Activated CD8-positive, alpha-beta memory T cell treated with anti-CD3 and anti-CD28 coated beads, Interleukin-2, amount 50 U/mL, for 24 hours (primary cell): ENCODE results near the gene TSC2.

Source experiments
- DNase-seq: peaks from one replicate; pipeline ENCODE4 v3.0.0-alpha.2; 2020; ENCODE audit errors: extremely low read depth

The TSC2 gene

DNA sequence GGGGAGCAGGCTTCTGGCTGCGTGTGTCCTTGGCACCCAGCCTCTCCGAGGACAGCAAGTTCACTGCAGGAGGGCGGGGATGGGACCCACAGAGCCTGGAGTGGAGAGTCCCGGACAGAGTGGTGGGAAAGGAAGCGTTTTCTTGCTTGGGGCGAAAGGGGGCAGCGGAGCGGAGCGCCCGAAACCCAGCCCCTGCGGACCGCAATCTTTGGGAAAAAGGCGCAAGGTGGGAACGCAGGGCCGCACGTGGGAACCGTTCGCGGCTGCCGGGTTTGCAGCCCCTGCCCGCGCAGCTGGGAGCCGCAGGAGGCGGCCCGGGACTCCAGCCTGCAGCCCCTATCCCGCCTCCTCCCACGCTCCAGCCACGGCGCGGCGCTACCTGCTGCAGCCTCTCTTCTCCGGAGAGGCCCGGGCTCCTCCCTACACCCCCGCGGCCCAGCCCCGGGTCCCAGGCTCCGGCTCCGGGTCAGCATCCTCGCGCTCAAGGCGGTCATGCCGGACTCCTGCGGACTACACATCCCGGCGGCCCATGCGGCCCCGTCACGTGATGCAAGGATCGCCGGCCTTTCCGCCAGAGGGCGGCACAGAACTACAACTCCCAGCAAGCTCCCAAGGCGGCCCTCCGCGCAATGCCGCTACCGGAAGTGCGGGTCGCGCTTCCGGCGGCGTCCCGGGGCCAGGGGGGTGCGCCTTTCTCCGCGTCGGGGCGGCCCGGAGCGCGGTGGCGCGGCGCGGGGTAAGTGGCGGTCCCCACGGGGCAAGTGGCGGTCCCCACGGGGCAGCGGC, at the start of gene TSC2, which contains the start of gene NTHL1:
TSS of gene TSC2 (plus strand) at position 656 of the 786 bp plus-strand sequence. CDS start 631 bp downstream, outside the sequence.
TSS of gene NTHL1 (minus strand) at position 505 of the 786 bp plus-strand sequence. CDS start at position 494, 11 bp downstream.
- DNase-seq, result peak; percentile 87

DNA sequence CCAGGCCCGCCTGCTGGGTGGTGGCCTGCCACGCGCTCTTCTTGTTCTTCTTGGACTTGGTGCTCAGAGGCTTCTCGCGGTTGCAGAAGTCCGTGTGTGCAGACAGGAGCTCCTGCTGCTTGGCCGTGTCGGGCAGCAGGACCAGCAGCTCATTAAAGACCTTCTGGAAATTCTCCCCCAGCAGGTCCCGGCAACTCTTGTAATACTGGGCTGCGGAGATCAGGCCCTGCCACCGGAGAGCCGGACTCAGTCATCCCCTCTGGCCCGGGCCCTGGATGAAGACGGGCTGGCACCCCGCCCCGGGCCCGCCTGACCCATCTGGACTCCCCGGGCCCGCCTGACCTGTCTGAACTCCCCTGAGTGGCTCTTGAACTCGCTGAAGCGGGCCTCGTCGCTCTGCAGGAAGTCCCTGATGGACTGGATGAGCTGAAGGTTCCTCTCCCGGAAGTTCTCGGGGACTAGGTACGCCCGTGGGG, 49.4 kb upstream of the TSC2 start:
- DNase-seq, result no peak

DNA sequence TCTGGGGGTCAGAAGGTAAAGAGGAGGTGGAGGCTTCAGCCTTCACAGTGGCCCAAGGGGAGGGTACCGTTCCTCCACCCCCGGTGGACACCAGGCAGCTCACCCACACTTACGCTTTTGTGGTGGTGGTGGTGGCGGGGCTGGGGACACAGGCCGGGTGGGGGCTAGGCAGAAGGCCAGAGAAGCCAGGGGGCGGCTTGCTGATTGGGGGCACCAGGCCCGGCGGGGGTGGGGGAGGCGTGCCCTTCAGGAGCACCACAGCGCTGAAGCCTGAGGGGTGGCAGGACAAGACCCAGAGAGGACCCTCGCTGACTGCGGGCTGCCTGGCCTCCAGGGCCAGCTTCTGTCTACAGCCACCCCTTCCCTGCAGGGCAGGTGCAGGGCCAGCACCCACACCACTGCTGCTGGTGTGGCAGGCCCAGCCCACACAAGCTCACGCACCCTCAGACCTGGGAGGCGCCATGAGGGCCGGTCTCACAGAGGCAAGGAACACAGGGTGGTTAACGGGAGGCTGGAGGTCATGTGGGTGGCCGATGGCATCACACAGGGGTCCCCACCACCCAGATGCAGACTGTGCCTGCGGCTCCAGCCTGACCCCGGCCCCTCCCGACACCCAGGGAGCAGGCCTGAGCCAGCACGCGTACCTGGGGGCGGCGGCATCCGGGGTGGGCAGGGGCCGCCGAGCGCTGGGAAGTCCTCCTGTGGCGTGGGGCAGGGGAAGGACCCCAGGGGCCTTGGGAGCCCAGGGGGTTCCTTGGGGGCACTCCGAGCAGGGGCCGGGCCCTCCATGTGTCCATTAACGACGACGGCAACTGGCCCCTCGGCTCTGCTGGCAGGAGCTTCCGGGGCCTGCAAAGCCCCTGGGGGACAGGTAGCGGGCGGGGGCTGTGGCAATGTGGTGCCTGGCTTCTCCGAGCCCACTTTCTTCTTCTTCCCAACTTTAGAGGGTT, 48.7 kb upstream of the TSC2 start:
- DNase-seq, result no peak

DNA sequence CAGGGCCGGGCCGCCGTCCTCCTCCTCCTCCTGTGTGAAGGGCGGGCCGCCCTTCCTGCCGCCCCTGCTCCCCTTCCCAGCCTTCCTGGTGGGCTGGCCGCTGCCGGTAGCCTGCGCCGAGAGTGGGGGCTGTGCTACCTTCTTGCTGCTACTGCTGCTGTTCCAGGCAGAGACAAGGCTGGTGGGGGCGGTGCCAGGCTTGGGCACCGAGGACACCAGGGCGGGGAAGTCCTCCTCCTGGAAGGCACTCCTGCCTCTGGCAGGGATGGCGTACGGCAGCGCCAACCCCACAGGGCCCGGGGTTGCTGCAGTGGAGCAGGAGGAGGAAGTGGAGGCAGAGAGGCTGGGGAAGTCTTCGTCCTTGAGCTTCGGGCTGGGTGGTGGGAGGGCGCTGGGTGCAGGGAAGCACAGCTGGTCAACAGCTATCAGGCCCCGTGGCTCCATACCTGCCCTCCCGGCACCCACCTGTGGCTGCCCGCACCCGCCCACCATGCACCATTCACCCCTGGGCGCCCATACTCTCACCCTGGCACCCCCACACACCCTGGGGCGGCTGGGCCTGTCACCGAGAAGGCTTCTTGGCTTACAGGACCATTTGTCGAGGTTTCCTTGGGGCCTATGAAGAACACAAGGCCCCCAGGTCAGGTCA, 47.8 kb upstream of the TSC2 start:
- no peak for DNase-seq

DNA sequence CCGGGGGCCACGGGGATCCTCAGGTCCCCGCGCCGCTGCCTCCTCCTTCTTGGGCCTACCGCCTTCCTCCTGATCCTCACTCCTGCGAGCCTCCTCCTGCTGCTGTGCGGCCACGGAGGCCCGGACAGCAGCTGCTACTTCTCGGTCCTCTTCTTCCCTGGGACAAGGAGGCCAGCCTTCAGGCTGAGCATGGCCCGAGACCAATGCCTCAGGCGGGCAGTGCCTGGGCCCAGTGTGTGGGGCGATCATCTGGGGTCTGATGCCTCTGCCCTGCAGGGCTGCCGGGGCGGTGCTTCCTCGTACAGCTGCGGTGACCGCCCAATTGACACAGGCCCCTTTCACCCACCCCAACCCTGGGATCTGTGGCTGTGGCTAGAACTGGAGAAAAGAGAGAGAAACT, 46.8 kb upstream of the TSC2 start:
- DNase-seq, result no peak

DNA sequence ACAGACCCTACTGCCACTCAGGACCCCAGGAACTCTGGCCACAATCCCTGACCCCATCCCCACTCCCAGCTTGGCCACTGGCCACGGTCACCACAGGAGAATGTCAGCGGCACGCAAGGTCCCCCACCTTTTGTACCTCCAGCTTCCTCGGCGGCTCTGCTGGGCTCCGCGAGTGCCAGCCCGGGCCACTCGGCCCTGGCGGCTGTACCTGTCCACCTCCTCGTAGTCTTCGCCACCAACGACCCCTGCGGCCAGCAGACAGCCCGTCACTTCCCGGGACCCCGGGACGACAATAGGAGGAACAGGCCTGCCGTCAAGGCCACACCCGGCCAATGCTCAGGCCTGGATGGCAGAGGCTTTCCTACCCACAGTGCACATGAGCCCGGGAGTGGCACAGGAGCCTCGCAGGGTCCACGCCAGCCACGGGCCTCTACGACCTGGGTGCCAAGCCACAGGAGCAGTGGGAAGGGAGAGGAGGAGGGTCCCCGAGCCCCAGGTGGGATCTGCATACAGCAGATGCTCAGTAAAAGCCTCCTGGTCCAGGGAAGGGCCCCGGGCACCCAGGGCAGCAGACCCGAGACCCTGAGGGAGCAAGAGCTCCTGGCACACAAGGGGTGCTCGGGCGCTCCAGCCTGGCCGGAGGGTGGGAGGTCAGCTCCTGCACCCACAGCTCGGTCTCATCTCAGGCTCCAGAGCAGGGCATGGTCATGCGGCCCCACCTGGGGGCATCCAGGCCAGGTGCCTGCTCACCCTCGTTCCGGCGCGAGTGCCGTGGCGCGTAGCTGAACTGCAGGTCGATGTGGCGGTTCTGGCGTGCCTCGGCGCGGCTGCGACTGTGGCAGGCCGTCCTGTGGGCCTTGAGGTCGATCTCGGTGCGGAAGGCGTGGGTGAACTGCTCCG, 46.1 kb upstream of the TSC2 start:
- DNase-seq, result no peak

DNA sequence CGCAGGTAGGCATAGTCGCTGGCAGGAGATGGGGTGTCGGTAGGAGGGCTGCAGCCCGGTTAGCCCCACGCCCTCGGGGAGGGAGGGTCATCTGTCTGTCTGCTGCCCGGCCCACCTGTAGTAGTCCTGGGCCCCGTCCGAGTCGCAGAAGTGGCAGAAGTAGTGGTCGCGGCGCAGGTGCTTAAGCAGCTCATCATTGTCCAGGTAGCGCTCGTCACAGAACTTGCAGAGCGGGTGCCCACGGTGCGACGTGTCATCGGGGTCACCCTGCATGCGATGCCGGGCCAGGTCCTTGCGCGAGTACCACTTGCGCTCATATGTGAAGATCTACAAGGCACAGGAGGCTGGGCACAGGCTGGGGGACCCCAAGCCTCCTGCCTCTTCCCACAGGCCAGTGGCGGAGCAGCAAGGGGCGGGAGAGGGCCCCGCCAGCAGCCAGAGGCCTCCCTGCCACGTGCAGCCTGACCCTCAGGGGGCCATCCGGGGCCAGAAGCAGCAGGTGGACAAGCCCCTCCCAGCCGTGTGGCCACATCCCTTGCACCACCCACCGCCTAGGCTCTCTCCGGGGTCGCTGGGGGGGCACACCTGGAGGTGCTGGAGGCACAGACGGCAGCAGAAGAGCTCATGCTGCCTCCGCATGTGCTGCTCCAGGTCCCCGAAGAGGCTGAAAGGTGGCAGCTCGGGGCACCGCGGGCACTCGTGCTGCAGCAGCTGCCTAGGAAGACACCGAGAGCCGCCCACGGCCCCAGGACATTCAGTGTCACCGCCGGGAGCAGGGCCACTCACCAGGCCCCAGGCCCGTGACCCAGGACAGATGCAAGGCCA, 45.2 kb upstream of the TSC2 start:
- no peak for DNase-seq

DNA sequence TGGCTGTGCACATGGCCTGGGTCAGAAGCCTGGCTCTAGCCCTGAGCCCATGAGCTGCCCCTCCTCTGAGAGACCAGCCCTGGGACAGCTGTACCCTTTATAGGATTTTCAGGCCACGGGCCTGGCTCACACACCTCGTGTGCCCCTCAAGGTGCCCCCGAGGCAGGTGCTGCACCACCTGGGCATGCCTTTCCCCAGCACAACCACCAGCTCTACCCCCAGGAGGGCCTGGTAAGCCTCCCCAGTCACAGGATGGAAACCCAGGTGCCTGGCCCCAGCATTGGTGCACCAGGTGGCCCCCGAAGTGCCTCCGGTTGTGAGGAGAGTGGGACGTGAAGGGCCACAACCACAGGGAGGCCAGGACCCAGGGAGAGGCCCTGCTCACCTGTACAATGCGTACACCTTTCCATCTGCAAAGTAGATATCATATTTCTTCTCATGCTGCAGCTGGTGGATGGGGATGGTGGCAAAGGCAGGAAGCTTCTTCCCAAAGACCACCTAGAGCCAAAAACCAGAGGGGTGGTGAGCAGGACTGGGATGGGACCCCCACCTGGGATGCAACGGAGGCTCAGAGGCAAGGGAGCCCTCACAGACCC, 44.5 kb upstream of the TSC2 start:
- DNase-seq, result no peak

DNA sequence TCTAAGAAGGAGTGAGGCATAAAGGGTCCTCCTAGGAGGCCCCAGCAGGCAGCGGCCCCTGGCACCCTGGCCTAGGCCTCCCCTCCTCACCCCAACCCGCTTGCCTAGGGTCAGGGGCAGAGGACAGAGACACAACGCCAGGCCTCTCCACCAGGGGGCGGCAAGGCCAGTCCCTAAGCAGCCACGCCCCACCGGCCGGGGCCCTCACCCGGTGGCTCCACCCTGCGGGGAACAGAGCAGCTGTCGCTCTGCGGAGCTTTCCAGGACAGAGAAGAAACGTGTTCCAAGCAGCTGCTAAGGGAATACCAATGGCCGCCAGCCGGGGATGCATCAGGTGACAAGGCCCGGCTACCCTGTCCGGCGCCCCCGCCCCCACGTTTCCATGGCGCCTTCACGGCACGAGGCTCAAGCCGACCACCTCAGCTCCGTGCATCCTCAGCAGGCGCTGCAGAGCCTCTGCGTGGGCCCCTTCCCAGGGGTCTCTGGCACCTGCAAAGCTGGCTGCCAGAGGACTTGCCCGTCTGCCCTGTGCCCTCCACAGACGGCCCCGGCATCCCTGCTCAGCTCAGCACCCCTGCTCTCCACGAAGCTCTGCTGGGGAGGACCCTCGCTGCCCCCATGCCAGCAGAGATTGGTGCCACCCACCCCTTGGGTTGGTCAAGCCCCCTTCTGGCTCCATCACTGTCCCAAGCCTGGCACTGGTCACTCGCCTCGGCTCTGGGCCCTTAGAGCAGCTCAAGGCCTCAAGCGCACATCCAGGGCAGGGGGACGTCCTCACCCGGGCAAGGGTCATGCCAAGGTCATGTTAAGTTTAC, 43.8 kb upstream of the TSC2 start:
- DNase-seq, result peak; percentile 63

DNA sequence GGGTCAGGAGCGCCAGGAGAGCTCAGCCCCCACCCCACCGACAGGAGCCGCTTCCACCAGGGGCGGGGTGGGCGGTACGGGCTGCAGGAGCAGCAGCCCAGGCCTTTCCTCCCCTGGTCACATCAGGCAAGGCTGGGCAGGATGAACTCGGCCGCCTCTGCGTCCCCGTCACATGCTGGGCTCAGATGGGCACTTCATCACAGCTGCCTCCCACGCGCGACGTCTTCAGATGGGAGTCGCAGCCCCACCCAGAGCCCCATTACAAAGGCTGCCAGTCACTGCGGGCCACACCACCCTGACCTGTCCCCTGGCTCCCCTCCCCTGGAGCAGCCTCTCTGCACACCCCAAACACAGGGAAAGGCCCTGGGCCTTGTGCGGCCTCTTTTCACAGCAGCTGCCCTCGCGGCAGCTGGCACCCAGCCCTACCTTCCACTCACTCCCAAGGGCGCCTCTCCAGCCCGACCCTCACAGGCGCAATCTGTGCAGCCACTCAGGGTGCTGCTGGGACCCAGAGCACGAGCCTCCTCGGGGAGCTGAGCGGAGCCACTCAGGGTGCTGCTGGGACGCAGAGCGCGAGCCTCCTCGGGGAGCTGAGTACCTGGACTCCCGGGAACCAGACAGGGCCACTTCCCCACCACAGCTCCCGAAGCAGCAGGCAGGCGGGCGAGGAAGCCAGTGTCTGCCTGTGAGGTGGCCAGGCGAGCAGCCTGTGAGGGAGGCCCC, 42.8 kb upstream of the TSC2 start:
- DNase-seq, result no peak

DNA sequence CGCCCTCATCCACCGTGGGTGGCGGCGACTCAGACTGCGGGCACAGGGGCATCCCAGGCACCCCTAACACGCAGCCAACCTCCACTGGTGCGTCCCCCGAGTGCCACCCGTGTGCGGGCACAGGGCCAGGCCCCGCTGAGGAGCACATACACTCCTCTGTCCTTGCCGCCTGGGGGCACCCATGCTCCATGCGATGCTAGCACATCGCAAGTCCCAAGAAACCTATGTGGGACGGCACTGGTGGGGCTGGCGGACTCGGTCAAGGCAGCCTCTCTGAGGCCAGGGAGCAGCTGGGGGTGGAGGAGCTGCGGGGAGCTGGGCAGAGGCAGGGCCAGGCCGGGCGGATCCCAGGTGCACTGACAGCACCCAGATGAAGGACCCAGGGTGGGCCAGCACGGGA, 42.1 kb upstream of the TSC2 start:
- DNase-seq, result no peak

DNA sequence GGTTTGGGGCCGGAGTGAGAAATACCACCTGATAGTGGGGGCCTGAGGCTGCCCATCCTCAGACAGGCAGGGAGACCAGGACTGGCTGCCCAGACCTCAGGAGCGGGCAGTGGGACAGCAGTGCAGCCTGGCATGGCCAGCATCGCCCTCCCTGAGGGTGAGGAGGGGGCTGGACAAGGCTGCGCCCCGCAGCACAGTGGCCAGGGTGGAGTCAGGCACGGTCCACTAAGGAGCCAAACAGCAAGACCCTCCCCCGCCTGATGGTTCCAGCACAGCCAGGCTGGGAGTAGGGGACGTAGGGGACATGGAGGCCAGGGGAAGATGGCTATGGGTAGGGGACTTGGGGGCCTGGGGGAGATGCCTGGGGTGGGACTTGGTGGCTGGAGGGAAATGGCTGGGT, 41.5 kb upstream of the TSC2 start:
- DNase-seq, result no peak

DNA sequence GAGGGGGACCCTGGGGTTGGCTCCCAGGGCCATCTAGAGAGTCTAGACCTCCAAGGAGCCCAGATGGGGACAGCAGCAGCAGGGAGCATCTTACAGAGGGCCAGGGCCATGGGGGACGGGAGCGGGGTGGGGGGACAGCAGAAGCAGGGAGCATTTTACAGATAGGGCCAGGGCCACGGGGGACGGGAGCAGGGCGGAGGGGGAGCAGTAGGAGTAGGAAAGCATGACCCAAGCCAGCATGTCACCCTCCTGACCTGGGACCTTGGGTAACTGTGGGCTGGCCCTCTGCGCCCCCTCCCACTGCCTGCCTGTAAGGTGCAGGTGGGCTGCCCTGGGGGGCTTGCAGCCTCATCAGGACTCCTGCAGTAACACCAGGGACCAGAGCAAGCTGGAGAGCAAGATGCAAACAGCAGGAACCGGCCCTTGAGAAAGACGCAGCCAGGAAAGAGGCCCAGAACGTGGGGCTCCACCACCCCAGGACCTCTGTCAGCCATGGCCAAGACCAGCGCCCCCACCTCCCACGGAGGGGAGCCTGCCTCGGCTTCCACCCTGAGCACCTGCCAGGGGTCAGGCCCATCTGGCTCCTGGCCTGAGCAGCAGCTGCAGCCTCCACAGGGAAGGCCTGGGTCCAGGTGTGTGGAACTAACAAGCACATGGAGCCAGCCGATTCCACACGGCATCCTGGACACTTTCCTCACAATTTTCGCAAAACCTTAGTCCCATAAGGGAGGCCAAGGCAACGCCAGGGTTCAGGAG, 40.5 kb upstream of the TSC2 start:
- DNase-seq, result no peak

DNA sequence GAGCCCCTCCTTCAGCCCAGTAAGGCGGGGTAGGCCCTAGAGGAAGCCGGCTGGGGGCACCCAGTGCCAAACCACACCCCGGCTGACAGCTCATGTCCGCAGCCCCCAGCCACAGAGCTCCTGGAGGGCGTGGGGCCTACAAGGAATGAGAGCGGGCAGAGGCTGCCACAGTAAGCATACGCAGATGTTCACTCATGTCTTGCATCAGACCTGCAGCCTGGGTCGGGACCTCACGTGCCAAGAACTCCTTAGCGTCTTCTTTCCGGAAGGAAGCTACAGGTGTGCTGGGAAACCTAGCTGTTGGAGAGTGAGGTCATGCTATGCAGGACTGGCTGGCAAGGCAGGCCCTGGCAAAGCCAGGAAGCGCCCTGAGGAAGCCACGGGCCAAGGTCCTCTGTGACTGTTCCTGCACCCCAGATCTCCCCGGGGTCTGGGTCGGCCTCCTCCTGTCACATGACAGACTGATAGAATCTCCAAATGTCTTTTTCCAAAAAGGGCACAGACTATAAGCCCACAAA, 39.7 kb upstream of the TSC2 start:
- no peak for DNase-seq

DNA sequence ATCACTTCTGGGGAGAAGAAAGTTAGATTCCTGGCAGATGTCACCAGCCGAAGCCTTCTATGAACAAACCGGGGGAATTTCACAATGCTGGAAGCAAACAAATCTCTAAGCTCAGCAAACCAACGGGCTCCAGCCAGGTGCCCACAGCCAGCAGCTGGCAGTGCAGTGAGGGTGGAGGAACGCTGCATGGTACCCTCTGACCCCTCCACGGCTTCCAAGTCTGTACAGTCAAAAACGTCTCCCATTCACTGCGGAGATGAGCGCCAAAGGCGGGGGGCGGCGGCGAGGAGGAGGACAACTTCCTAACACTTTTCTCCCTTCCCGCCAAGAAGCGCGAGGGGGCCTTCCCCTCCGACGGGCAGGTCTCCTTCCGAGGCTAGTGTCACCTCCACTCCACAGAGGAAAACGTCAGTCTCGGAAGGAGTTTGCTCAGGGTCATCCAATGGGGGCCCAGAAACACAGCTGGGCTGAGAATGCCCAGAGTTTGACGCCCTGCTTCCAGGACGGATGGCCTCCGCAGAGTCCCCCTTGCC, 39.1 kb upstream of the TSC2 start:
- no peak for DNase-seq

DNA sequence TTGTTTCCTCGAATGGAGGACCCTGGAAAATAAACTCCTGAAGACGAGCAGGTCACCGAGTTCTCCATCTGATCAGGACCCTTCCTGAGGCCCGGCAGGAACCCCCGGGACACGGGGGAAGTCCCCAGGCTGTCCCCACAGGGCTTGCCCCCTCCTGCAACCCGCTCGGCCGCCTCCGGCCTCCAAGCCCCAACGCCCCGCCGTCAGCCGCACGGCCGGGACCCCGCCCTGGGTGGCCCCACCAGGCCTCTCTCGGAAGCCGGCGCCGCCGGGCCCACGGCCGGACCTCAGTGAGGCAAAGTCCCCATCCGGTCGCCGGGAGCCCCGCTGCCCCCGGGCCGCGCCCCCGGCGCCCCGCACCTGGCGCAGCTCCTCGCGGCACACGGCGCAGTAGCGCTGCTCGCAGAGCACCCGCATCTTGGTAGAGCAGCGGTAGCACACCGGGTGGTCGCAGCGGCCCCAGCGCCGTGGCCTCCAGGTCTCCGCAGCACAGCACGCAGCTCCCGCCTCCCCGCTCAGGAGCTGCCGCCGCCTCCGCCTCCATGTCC, 38.5 kb upstream of the TSC2 start:
- DNase-seq, result no peak
